Prostate gland (tissue), 2 donors: ENCODE results near the gene THAP7.

Experiments used
- CTCF ChIP-seq, 4 experiments: fragments of 200-600 bp in 2 of 4; fragments of 450-650 bp in 2 of 4; sonication (generic) in 2 of 4; IDR thresholded peaks; 1 replicate in 3 of 4; 2 replicates in 1 of 4; pipeline ENCODE4 v1.5.1; 2016 to 2019; ENCODE audit warnings: antibody characterized with exemption in 4 of 4, mild to moderate bottlenecking in 2 of 4, moderate library complexity in 2 of 4
- POLR2A ChIP-seq: fragments of 450-650 bp; IDR thresholded peaks from one replicate; pipeline ENCODE4 v1.6.1; 2016; ENCODE audit warnings: antibody characterized with exemption, mild to moderate bottlenecking

DNA sequence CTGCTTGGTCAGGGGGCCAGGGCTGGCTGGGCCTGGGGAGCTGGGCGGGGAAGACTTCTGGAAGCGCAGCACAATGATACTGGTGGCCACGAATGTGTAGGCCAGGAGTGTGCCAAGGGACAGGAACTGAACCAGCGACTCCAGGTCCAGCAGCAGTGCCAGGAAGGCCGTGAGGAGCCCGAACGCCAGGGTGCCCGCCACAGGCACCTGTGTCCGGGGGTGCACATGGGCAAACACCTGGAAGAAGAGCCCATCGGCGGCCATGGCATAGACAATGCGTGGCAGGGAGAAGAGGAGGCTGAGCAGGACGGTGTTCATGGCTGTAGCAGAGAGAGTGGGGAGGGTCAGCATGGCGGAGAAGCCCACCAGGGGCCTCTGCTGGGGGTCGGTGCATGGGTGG lies 28.1 kb upstream of the THAP7 start:
- no peak for TF ChIP-seq CTCF (IDR thresholded peaks at IDR 0.05)
- no peak for TF ChIP-seq POLR2A
